Astrocyte of the cerebellum (primary cell): Measurements from ENCODE around the gene TSPAN12.

ENCODE experiments used
- DNase-seq: peaks from one replicate; pipeline ENCODE4 v3.0.0-alpha.2; 2011; ENCODE audit warnings: low read depth
- H3K4me3 ChIP-seq: 2 replicates; pipeline ENCODE4 v1.5.1; 2011; ENCODE audit warnings: mild to moderate bottlenecking, low read depth, low read length, moderate library complexity
- in situ Hi-C: cut with HindIII; loops from 2 replicates; pipeline ENCODE4 v1.10.0; 2017; ENCODE audit warnings: low sequenced_read_pairs
- TF ChIP-seq, protein P1 (sequence below): IDR thresholded peaks from 2 replicates; pipeline ENCODE4 v1.5.1; 2012; ENCODE audit warnings: low read length, low read depth, moderate library complexity, mild to moderate bottlenecking; ENCODE audit errors: missing control alignments

The TSPAN12 gene

DNA sequence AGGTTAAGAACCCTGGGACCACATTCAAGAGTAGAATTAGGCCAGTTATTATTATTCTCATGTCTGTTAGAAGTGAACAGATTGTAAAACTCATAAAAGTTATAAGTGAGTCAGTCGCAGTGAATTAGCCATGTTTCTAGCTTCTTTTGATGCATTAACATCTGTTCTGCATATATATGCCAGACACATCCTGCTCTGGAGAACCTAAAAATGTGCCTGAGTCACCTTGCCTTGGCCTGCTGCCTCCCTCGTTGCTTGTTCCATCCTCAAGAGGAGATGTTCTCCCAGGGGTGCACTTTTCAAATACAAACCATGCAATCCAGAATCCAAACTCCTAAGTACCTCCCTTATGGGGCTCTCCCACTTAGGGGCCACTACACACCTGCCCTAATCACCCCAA is 14.8 kb downstream of the TSPAN12 start:
- no peak overlapping the region for H3K4me3 ChIP-seq
- TF ChIP-seq, protein P1, sequence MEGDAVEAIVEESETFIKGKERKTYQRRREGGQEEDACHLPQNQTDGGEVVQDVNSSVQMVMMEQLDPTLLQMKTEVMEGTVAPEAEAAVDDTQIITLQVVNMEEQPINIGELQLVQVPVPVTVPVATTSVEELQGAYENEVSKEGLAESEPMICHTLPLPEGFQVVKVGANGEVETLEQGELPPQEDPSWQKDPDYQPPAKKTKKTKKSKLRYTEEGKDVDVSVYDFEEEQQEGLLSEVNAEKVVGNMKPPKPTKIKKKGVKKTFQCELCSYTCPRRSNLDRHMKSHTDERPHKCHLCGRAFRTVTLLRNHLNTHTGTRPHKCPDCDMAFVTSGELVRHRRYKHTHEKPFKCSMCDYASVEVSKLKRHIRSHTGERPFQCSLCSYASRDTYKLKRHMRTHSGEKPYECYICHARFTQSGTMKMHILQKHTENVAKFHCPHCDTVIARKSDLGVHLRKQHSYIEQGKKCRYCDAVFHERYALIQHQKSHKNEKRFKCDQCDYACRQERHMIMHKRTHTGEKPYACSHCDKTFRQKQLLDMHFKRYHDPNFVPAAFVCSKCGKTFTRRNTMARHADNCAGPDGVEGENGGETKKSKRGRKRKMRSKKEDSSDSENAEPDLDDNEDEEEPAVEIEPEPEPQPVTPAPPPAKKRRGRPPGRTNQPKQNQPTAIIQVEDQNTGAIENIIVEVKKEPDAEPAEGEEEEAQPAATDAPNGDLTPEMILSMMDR: no peak
- in situ Hi-C loops: no loop called here
- no peak for DNase-seq

DNA sequence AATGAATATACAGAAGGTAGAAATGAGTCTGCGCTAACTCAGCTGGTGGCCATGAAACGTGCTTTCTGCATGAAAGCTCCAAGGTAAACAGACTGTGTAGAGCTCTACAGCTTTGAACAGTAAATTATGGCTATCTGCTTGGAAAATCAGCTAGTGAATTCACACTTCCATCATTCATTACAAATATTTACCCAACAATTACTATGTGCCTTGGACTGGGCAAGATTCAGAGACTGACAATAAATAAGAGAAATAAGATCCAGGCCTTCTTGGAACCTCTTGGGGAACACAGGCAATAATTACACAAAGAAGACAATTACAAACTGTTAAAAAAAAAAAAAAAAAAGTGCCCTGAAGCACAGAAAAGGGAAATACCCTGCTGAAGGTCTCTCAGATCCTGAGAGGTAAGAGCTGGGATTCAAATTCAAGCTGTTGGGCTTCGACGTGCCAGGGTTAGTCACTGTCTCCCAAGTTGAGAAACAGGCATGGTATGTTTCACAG is 15.8 kb downstream of the TSPAN12 start:
- H3K4me3 ChIP-seq: no peak overlapping the region
- TF ChIP-seq, protein P1: no peak
- in situ Hi-C loops: no loop called here
- DNase-seq: no peak

DNA sequence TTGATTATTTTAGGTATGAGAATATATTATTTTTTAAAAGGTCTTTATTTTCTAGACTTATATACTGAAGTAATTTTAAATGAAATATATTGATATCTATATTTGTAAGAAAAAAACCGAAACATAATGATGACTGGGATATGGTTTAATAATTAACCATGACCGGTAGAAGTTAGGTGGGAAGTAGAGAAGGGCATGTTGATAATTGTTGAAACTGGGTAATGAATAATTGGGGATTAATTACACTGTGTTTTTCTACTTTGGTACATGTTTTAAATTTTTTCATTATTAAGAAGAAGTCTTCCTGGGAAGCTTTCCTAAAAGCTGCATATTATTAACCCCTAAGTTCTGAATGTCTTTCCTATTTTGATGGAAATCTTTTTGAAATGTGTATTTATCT is 16.3 kb downstream of the TSPAN12 start:
- in situ Hi-C loops: no loop called here
- no peak for DNase-seq
- TF ChIP-seq, protein P1: no peak
- H3K4me3 ChIP-seq: no peak overlapping the region

DNA sequence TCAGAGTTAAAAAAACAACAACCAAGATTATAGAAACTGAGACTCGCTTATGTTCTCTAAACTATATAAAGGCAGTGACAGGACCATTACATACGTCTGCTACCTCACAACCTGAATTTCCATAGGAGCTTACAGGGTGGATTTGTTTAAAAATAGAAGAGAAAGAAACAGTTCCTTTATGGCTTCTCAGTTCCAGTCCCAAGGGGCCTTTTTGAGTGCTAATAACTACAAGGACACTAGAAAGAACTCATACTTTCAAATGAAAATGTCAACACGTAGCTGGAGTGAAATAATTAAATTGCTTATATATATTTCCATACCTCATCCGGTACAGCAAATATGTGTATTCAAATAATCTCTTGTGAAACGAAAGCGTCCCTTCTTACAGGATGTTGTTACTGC is 19.7 kb downstream of the TSPAN12 start:
- no peak overlapping the region for H3K4me3 ChIP-seq
- DNase-seq: no peak
- TF ChIP-seq, protein P1: no peak
- in situ Hi-C loops: no loop called here

DNA sequence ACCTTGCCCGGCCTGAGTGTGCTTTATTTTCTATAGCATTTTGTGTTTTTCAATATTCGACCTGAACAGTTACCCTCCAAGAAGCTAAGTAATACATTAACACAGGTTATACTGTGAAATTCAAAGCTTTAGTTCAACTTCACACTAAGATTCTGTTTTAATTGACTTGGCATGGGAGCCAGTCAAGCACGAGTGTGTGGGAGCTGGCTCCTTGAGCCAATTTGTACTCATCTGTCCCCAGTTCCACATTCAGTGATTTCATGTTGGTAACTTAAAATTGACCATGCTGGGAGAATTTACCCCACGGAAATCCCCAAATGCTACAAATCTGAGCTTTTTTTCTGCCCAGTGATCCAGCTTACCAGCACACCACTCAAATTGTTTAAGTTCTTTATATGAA is 20.3 kb downstream of the TSPAN12 start:
- H3K4me3 ChIP-seq: no peak overlapping the region
- TF ChIP-seq, protein P1: no peak
- no peak for DNase-seq
- in situ Hi-C loops: no loop called here

DNA sequence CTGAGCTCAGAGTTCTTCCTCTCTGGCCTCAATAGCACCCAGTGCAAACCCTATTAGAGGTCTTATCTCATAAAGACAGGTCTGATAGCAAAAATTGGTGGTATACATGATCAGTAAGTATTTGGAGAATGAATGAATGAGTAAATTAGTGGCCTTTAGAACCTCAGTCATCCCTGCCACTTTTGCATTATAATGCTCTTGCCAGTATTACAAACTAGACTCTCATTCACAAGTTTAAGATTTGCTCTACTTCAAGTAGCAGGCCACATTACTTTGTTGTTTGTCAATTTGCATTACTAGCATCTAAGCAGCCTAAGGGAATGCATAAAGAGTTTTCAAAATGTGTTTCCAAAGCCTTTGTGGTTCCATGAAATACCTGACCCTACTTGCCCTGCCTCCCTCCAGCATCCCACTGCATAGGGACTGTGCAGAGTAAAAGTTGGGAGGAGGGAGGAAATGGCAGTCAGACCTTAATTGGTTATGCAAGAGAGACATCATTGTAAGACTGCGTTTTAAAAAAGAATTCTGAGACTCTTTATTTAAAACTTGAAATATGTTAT is 21.3 kb downstream of the TSPAN12 start:
- no peak for DNase-seq
- in situ Hi-C loops: no loop called here
- TF ChIP-seq, protein P1: no peak
- no peak overlapping the region for H3K4me3 ChIP-seq
